Fibroblast of peridontal ligament (primary cell): ENCODE data around the gene MYCBPAP.

Experiments used
- DNase-seq: peaks from one replicate; pipeline ENCODE4 v3.0.0-alpha.2; 2010; ENCODE audit errors: extremely low read depth

MYCBPAP gene

DNA sequence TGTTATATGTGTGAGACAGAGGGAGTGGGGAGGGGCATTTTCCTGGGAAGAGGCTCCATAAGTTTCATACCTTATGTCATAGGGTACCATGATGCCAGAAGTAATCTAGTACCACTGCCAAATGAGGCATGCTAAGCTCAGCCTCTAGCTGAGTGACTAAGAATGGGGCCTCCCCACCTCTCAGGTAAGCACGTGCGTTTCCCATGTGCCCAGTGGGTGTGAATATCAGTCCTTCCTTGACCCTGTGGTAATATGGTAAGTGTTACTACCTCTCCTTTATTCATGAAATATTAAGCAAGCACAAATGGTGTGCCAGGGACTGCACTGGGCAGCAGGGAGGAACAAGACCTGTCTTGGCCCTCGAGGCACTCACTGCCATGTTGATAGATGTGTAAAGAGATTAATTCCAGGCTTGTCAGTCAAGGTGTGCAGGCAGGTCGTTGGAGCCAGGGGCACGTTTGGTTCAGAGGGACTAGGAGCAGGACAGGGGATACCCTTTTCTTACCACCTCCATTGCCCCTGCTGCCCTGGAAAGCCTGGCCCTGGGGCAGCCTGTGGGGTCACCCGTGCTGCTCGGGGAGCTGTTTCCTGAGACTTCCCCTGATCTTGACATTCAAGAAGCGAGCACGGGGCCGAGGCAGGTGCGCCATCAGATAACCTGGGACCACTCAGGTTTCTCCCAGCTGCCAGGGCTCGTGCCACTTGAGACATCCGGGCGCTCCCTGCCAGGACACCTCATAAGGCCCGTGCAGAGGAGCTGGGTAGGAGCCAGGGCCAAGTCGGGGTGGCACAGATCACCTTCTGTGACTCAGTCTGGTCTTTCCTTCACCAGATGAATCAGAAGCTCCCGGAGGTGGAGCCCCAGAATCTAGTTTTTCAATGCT lies 20.8 kb upstream of the MYCBPAP start:
- no peak for DNase-seq

DNA sequence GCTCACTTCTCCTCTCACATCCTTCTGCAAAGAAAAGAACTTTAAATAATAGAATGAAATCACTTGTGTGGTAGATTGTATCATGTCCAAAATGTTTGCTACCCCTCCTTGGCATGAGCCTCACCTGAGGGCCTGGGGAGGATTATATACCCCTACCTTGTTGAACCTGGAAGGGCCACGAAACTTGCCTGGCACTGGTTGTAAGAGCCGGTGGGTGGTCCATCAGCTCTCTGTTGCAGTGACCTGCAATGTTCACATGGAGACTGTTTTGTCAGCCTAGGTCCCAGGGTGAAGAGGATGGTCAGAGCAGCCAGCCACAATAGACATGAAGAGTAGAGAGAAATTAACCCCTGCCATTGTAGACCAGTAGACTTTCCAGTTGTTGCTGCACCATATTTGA lies 19.4 kb upstream of the MYCBPAP start:
- no peak for DNase-seq

DNA sequence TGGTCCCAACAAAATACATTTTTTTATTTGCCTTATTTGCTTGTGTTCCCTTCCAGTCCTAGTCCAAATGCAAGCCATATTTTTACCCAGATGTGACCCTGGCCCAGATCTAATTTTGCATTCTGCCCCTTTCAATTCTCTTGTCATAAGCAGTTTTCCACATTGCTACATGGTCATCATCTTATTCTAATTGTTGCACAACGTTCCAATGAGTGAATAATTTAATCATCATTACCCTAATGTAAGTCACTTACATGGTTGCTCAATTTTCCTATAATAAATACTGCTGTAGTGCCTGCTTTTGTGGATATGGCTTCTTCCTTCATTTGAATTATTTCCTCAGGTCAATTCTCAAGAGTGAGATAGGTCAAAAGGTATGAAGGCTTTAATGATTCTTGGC lies 16.7 kb upstream of the MYCBPAP start:
- no peak for DNase-seq

DNA sequence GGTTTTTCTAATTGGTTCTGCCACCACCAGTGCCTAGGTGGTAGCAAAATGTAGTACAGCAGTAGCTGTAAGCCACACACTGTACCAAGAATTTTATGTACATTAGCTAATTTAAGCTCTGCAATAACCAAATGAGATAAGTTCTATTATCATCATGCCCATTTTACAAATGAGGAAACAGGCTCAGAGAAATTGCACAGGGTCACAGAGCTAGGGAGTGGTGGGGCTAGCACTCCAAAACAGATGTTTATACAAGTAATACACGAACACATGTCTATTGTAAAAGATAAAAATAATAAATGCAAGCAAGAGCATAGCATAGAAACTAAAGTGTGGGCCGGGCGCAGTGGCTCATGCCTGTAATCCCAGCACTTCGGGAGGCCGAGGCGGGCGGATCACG lies 16.0 kb upstream of the MYCBPAP start:
- no peak for DNase-seq

DNA sequence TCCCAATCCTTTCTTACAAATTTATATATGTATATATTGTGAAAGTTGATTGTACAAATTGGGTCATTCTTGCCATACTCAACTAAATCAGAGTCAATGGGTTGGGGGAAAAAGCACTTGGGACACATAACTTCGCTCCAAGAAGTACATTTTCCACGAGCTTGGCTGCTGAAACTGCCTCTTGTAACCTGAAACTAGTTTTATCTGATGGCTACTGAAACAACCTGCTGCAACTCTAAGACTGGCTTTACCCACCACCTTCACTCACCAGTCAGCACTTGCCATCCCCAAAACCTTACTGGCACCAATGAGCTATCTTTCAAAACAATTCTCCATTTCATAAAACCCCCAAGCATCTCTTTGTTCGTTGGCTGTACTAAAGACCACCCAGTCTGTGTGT lies 14.5 kb upstream of the MYCBPAP start:
- DNase-seq, result no peak

DNA sequence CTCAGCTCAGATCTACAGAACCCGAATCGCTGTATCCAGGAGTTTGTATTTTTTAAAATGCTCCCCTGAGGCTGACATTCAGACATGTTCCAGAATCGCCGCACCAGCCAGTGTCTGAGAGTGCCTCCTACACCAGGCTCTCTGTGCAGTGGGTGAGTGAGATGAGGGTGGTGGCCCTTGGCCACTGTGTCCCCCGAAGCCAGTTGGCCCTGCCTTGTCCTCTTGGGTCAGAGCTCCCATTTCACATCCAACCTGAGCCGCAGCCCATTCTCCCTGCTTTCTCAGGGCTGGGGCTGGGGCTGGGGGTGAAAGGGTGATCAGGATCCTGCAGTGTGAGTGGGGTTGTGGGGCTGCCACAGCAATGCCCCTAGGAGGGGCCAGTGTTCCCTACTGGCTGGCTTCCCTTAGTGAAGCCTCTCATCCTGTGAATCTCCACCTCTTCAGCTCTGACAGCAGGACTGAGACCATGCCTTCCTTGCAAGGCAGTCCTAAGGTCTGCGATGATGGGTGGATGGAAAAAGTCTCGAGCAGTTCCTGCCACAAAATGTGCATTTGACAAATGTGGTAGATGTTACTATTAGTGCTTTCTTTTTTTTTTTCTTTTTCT lies 12.9 kb upstream of the MYCBPAP start:
- DNase-seq, result no peak

DNA sequence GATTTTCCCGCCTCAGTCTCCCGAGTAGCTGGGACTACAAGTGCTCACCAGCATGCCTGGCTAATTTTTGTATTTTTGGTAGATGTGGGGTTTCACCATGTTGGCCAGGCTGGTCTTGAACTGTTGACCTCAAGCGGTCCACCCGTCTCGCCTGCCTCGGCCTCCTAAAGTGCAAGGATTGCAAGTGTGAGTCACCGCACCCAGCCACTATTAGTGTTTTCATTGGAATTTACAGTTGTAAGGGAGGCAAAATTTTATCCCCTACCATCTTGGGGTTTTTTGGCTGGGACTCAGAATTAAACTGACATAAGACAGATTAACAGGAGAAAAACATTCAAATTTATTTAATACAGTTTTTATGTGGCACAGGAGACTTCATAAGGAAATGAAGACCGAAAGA lies 12.3 kb upstream of the MYCBPAP start:
- DNase-seq, result peak; percentile 27

DNA sequence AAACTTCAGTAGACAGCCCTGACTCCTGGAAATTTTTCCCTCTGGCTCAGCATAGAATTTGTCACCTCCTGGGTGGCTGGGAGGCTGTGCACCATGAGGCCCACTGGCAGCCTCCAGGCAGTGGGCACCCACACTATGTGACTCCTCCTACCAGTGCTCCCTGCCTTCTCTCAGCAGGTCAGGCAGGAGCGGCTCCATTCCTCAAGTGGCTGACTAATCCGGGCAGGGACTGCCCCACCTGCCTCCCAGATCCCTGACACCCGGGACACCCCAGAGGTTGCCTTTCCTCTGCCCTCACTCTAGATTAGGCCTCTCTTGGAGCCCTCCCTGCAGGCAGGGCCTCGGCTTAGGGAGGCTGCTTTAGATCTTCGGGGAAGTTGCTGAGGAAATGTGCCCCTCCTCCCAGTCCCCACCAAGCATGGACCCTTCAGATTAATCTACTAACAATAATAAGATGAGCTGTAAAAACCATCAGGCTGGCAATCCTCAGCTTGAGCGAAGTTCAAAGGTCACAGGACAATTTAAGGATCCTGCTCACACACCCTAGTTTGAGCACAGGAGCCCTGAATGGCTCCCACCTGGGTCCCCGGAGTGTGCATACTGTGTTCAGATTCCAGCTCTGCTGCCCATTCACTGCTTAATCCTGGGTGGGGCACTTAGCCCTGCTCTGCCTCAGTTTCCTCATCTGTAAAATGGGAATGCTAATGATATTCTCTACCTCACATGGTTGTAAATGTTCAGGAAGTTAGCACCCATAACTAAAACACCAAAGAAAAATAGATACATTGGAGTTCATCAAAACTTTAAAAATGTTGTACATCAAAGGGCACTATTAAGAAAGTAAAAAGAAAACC lies 10.0 kb upstream of the MYCBPAP start:
- DNase-seq, result no peak

DNA sequence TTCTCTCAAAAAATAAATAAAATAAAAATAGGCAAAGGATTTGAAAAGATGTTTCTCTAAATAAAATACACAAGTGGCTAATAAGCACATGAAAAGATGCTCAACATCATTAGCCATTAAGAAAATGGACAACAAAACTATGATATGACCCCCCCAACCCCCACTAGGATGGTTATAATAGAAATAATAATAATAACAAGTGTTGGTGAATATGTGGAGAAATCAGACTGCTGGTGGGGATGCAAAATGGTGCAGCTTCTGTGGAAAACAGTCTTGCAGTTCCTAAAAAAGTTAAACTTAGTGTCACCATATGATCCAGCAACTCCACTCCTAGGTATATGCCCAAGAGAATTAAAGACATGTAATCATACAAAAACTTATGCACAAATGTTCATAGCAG lies 9.0 kb upstream of the MYCBPAP start:
- no peak for DNase-seq

DNA sequence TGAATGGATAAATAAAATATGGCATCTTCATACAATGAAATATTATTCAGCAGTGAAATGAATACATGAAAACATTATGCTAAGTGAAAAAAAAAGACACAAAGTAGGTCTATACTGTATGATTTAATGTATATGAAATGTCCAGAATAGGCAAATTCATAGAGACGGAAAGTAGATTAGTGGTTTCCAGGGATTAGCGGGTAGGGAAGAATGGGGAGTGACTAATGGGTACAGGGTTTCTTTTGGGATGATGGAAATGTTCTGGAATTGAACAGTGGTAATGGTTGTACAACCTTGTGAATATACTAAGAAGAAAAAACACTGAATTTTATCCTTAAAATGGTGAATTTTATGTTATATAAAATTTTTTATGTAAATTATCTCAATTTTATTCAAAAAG lies 8.5 kb upstream of the MYCBPAP start:
- no peak for DNase-seq

DNA sequence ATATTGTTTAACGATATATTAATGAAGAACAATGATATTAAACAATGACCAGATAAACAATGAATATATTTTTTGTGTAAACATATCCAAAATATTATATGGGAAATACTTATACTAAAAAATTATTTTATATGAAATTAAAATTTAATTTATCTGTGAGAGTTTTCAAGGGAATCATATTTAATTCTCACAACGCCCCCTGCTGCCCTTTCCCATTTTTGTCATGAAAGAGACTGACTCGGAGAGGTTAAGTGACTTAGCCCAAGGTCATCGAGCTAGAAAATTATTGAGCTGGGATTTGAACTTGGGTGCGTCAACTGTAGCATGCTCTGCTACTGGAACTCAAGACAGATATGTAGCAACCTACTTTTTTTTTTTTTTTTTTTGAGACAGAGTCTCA lies 7.2 kb upstream of the MYCBPAP start:
- peak; percentile 46 for DNase-seq

DNA sequence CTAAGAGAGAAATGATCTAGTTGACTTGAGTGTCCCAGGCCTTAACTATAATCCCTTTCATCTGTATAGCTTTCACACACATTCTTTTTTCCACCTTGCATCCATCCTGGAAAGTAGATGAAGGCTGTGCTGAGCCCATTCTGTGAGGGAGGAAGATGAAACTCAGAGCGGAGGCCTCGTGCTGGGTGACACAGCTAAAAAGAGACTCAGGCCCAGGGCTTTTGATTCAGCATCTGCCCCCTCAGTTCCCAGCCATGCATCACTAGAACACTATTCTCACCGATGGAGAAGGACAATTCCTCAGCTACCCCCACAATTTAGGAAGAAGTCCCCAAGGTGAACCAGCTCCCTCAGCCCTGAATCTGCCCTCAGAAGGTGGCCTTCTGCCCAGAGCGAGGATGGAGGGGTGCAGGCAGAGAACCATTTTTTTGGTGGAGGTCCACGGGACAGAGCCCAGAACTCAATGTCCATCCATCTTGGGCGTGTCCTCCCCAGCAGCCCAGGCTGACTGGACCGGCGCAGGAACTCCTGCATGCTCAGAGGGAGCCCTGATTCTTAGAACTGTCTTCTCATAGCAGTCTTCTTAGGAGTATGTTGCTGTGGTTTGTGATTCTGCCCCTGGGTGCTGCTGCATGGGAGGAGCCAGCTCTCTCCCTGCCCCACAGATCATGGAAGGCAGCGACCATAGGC lies 5.8 kb upstream of the MYCBPAP start:
- DNase-seq, result no peak

DNA sequence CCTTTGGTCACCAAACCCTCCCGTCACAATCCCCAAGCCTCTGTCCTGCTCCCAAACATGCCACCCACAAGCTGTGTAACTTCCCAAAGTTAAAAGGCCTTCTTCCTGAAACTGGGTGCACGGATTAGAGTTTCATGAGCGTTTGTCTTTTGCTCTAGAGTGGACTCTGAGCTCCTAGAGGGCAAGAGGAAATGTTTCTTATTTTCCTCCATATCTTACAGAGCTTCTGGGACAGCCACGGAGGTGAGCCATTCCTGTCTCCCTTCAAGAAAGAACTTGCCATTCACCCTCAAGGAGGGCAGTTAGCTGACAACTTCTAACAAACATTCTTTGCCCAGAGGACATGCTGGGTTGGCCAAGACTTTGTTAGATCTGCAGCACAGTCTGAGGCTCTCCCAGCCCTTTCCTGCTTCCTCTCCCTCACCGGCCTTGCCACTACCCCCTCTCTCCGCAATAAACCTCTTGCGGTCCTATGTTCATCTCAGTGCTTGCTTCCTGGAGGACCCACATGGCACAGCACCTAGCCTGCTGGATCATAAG lies 2.6 kb upstream of the MYCBPAP start:
- no peak for DNase-seq

DNA sequence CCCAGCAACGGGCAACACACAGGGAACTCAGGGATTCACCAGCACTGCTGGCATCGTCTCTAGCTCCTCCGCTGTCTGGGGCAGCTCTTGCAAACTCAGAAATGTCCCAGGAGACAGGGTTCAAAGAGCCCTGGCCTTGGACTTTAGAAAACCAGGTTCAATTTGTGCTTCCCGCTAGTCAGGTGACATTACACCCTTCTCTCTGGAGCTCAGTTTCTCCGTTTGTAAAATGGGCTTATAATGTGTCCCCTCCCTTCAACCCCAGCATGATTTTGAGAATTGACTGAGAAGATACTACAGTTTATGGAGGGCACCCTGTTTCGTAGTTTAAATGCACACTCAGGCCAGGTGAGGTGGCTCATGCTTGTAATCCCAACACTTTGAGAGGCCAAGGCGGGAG lies 1.9 kb upstream of the MYCBPAP start:
- no peak for DNase-seq

DNA sequence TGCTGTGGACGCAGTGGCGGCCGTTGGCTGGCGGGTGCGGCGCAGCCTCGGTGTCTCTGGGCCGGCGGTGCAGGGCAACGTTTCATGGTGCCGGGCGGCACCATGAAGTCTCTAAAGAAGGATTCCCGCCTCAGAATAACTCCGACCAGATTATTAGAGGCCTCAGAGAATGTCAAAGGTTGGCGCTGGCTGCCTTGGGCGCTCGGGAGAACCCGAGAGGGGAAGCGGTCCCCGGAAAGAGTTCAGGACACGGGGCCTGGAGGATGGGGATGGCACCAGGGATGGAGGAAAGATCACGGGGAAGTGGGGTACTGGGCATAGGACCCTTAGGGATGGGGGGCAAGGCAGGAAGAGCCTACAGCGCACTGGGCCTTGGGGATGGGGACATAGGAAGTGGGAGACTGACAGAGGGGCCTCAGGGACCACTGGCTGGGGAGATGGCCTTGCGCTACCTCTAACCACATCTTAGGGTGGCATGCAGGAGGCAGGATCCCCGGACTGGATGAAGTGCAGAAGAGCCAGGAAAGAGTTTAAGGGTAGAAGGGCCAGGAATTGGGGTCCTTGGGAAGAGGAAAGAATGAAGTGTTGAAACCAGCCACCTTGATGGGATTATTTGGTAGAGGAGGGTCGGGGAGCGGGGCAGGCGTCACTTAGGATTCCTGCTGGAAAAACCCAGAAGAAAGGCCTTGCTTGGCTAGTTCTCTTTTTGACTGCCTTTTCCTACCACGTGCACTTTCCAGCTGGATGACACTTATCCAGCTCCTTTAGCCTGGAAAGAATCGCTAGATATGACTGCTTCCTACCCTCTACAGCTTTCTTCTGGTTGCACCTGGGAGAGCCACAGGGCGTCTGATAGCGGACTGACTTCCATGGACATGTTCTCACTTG lies 578 bp downstream of the MYCBPAP start:
- peak; percentile 21 for DNase-seq

DNA sequence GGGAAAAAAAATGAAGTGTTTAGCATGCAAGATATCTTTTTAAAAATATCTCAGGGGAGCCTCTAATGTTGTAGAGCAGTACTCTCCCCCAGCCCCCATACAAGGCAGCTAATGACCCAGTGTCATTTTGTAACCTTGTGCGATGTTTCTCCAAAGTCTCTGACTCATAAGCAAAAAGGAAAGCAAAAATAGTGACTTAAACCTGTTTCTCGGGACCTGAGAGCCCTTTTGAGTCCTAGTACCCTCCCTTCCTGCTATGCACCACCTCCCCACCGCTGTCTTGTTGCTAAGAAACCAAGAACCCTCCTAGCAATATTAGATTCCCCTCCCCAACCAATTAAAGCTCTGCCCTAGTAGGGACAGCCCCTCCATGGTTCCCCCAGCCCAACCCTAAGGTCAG lies 2.8 kb downstream of the MYCBPAP start:
- DNase-seq, result peak; percentile 17

DNA sequence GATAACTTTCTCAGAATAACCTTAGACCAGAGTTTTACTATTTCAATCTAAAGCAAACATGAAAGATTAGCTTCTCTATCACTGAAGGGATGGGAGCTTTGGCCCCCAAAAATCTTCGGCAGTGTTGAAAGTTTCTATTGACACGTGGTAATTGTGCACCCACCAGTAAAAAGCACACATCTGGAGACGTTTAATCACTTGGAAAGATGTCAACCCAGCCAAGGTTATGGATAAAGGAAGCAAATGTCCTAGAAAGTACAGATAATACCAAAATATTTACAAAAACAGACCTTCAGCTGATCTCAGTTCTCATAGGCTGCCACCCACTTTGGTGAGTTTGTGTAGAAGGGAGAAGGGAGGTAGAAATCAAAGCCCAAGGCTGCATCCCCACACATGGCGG lies 5.3 kb downstream of the MYCBPAP start:
- peak; percentile 48 for DNase-seq

DNA sequence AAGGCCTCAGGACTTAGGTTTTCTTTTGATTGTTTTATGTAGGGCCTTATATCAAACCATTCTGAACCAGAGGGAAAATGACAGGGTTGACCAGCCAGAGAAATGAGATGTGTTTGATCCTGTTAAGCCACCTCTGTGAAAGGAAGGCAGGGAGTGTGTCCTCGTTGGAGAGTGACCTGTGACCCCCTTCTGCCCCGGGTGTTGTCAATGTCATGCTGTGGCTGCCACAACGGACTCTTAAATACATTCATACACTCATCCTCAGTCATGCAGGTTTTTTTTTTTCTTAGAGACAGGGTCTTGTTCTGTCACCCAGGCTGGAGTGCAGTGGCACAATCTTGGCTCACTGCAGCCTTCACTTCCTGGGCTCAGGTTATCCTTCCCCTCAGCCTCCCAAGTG lies 6.1 kb downstream of the MYCBPAP start:
- DNase-seq, result no peak

DNA sequence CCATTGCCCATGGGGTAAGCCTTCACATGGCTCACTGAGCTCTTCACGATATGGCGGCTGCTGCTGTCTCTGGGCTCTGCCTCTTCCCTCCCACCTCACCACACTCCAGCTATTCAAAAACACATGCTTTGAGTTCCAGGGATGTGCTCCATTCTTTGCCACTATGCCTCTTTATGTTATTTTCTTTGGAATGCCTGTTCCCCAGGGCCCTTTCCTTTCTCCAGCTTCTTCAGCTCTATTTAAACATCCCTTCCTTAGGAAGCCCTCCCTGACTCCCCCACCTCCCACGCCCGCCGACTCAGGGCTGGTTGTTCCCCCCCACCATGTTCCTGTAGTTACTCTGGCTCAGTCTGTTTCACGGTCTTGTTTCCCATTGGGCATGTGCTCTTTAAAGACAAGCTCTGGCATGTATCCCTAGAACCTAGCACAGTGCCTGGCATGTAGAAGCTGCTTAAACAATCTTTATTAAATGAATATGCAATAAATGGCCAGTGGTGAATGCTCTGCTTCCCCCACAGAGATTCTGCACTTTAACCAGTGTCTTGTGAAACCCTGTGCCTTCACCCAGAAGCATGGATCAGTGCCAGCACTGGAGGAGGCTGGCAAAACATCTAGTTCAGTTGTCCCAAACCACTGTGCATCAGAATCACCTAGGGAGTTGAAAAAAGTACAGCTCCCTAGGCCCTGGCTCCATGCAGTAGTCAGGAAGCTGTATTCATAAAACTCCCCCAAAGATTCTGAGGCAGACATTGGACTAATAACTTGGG lies 6.9 kb downstream of the MYCBPAP start:
- peak; percentile 58 for DNase-seq

DNA sequence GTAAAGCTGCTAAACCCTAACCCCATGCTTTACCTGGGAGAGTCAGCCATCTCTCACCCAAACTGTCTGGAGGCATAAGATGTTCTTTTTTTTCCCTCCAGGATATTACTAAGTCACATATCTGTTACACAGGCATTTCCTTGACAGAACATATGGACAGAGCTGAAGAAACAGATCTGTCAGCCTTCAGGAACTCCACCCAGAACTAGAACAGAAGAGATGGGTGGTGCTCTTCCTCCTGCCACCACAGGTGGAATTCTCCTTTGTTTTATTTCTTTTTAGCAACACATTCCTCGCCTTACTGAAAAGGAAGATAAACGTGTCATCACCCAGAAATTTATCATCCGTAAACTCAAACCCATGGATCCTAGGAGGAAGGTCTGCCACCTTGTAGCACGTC lies 8.8 kb downstream of the MYCBPAP start:
- DNase-seq, result no peak
